SH-SY5Y (cell line): ENCODE measurements around the gene NKX2-3.

Source experiments
- GATA2 ChIP-seq: IDR thresholded peaks from 2 replicates; pipeline ENCODE4 v1.6.1; 2011; ENCODE audit warnings: mild to moderate bottlenecking, low read depth, low read length
- GATA3 ChIP-seq: IDR thresholded peaks from 2 replicates; pipeline ENCODE4 v1.6.1; 2011; ENCODE audit warnings: low read depth, mild to moderate bottlenecking, low read length, moderate library complexity

- TF ChIP-seq GATA2 (no peak), GATA3 (no peak)
Measured at GRCh38 chr10:99535764-99536337, 3.1 kb downstream of the NKX2-3 start.
